Adrenal gland (tissue), 5 donors: ENCODE results near the gene DMWD.

Source experiments
- CTCF ChIP-seq, 6 experiments: fragments of 450-650 bp in 4 of 6; fragments of 200-600 bp in 2 of 6; sonication (generic) in 1 of 6; IDR thresholded peaks; 1 replicate in 5 of 6; 2 replicates in 1 of 6; pipeline versions ENCODE4 v1.5.1 to v1.8.0; 2016 to 2021; ENCODE audit warnings: antibody characterized with exemption in 6 of 6, mild to moderate bottlenecking in 2 of 6, moderate library complexity in 1 of 6
- POLR2A ChIP-seq, 2 donors: fragments of 450-650 bp; IDR thresholded peaks; one replicate each; pipeline ENCODE4 v1.6.1; 2017; ENCODE audit warnings: antibody characterized with exemption in 2 of 2, mild to moderate bottlenecking in 2 of 2, moderate library complexity in 1 of 2
- donor health status: DM: no; HTN: no; CAD: no.

- TF ChIP-seq CTCF (IDR thresholded peaks at IDR 0.05) (no peak), POLR2A (IDR thresholded peaks at IDR 0.05) (no peak)
Measured at GRCh38 chr19:45773384-45773783, 19.3 kb downstream of the DMWD start.
